Uterus (tissue), 2 donors: Measurements from ENCODE around the gene LMNB1.

Source experiments
- CTCF ChIP-seq, 4 experiments: fragments of 200-600 bp in 2 of 4; fragments of 450-650 bp in 2 of 4; sonication (generic) in 2 of 4; IDR thresholded peaks; one replicate each; pipeline ENCODE4 v1.5.1; 2016 to 2019; ENCODE audit warnings: antibody characterized with exemption in 4 of 4, mild to moderate bottlenecking in 2 of 4, moderate library complexity in 1 of 4
- POLR2A ChIP-seq, 2 donors: fragments of 450-650 bp; IDR thresholded peaks; one replicate each; pipeline ENCODE4 v1.6.1; 2016; ENCODE audit warnings: antibody characterized with exemption in 2 of 2, mild to moderate bottlenecking in 1 of 2, moderate library complexity in 1 of 2

GRCh38 chr5:126881821-126882600 lies 105.1 kb downstream of the LMNB1 start:
- no peak for TF ChIP-seq CTCF (IDR thresholded peaks at IDR 0.05)
- no peak for TF ChIP-seq POLR2A (IDR thresholded peaks at IDR 0.05)
